Fibroblast of lung (primary cell): ENCODE results near the gene IL1RAP.

Experiments
- CTCF ChIP-seq, 2 donors: IDR thresholded peaks in 1 of 2; conservative IDR thresholded peaks in 1 of 2; 1 replicate in 1 of 2; 2 replicates in 1 of 2; pipeline ENCODE4 v1.5.1; 2011 to 2012; ENCODE audit warnings: low read length in 2 of 2, control low read depth in 1 of 2, inconsistent platforms in 1 of 2, low read depth in 1 of 2, mild to moderate bottlenecking in 1 of 2
- EZH2 ChIP-seq: IDR thresholded peaks from 2 replicates; pipeline ENCODE4 v1.5.1; 2012; ENCODE audit warnings: low read length, control low read depth, mild to moderate bottlenecking; ENCODE audit errors: missing control alignments

- no peak for TF ChIP-seq CTCF (conservative IDR thresholded peaks at IDR 0.05 in 1 of 2, IDR thresholded peaks at IDR 0.05 in 1 of 2; ENCODE audit: low read depth in 1 of 2, low read length in 2 of 2)
- TF ChIP-seq EZH2: no peak
Observed at GRCh38 chr3:190608850-190609589, 95.1 kb downstream of the IL1RAP start.
